ENCODE measurements around the gene EIF3I. TPM values are rescaled to one million over a fixed set of nuclear protein-coding genes. Genes with fewer than 3 reads are reported as not detected.

Gene EIF3I
- total and polyA plus RNA-seq, 2 of the 13 experiments (the other 11 are each of a cell fraction or from before 2014, with no cell fraction given) = 210 to 223 TPM

GRCh38 chr1:32221980-32222755 lies at the start of gene EIF3I, which contains the start of gene TMEM234 (continued):
- TF ChIP-seq TFE3 (CRISPR knock-in tag; IDR thresholded peaks at IDR 0.05) = 0 out of 2 replicates have a peak, but pooled peaks have one; percentile 14
- no peak for TF ChIP-seq TBP (CRISPR knock-in tag; IDR thresholded peaks at IDR 0.05)
- TF ChIP-seq SNAPC2 (CRISPR knock-in tag; IDR thresholded peaks at IDR 0.05) = no peak
- TF ChIP-seq AHDC1 (CRISPR knock-in tag; IDR thresholded peaks at IDR 0.05; ENCODE audit: borderline replicate concordance) = no peak
- TF ChIP-seq ZNF260 (CRISPR knock-in tag; IDR thresholded peaks at IDR 0.05; ENCODE audit: borderline replicate concordance, low read depth) = no peak
- peak; percentile 89 for TF ChIP-seq ZBTB21 (CRISPR knock-in tag; IDR thresholded peaks at IDR 0.05)
- TF ChIP-seq GZF1 (CRISPR knock-in tag; IDR thresholded peaks at IDR 0.05) = no peak
- TF ChIP-seq MAF1 (CRISPR knock-in tag; IDR thresholded peaks at IDR 0.05; ENCODE audit: borderline replicate concordance) = no peak
- no peak for TF ChIP-seq ZNF530 (CRISPR knock-in tag; IDR thresholded peaks at IDR 0.05; ENCODE audit: low read depth)
- no peak for TF ChIP-seq ZBTB14 (CRISPR knock-in tag; IDR thresholded peaks at IDR 0.05)
- TF ChIP-seq ZFP82 (CRISPR knock-in tag; IDR thresholded peaks at IDR 0.05; ENCODE audit: borderline replicate concordance) = 0 out of 2 replicates have a peak, but pooled peaks have one; percentile 21
- no peak for TF ChIP-seq STAG1 (CRISPR knock-in tag; IDR thresholded peaks at IDR 0.05)
- TF ChIP-seq ZEB1 (IDR thresholded peaks at IDR 0.05; ENCODE audit: insufficient replicate concordance, low read depth) = no peak
- TF ChIP-seq ZFAT (CRISPR knock-in tag; conservative IDR thresholded peaks at IDR 0.05) = no peak
- peak; percentile 67; the same call in 1 of the 2 replicates for TF ChIP-seq ETV5 (CRISPR knock-in tag; IDR thresholded peaks at IDR 0.05; ENCODE audit: borderline replicate concordance)
- peak; percentile 34 for TF ChIP-seq TAF15 (IDR thresholded peaks at IDR 0.05; ENCODE audit: low read depth, low read length, poor library complexity, severe bottlenecking)
- TF ChIP-seq ZC3H13 (CRISPR knock-in tag; IDR thresholded peaks at IDR 0.05) = 0 out of 2 replicates have a peak, but pooled peaks have one; percentile 28
- no peak for TF ChIP-seq KAT2B (IDR thresholded peaks at IDR 0.05; ENCODE audit: borderline replicate concordance, low read depth, low read length)
- TF ChIP-seq ZNF776 (CRISPR knock-in tag; IDR thresholded peaks at IDR 0.05) = 0 out of 2 replicates have a peak, but pooled peaks have one; percentile 58
- no peak for TF ChIP-seq RAD51 (IDR thresholded peaks at IDR 0.05; ENCODE audit: borderline replicate concordance)

Data from HepG2 (cell line).